ENCODE measurements around the gene MCF2. TPM values are rescaled to one million over a fixed set of nuclear protein-coding genes. Genes with fewer than 3 reads are reported as not detected.

Gene MCF2
- polyA plus RNA-seq, 1 of the 3 experiments (the other 2 are of a cell fraction): 0.05 TPM

DNA sequence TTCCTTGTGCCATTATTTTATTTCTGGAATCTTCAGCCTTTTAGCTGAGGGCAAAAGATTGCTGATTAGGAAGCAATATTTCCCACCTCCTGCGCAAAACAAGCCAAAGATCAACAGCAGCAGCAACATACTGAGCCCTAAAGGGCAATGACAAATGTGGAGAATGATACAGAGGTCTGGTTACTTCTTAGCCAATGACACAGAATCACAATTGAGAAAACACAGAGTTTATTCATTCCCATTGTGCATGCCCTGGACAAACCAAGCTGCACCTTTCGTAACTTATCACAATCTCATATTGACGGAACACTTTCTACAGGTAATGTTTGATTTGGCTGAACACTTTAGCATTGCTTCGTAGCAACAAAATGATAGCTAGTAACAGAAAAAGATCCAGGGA lies 164.0 kb downstream of the MCF2 start:
- DNase-seq: no peak
- CTCF ChIA-PET: no interaction called here
- Histone ChIP-seq H2AFZ (ENCODE audit: low read depth) (no peak overlapping the region), H3K27ac (ENCODE audit: low read depth in 2 of 2, low read length in 1 of 2) (no peak overlapping the region), H3K36me3 (replicated peaks in 1 of 2; ENCODE audit: control insufficient read depth in 1 of 2, insufficient read depth in 2 of 2, low read length in 1 of 2) (no peaks in the 10 kb centered on the region), H3K9me3 (no peaks in the 10 kb centered on the region), H3K27me3 (ENCODE audit: insufficient read depth) (no peaks in the 10 kb centered on the region), H3K4me2 (no peak overlapping the region), H3K9ac (no peak overlapping the region), H3K9me2 (no peaks in the 10 kb centered on the region), H3K79me2 (ENCODE audit: insufficient read depth) (no peaks in the 10 kb centered on the region), H3K4me3 (ENCODE audit: low read depth in 2 of 2, low read length in 1 of 2) (no peak overlapping the region), H3K4me1 (ENCODE audit: control insufficient read depth in 1 of 2, insufficient read depth in 2 of 2, low read depth in 1 of 2, low read length in 1 of 2) (no peaks in the 10 kb centered on the region), H3F3A (replicated peaks; ENCODE audit: insufficient read depth) (no peaks in the 10 kb centered on the region), H4K20me1 (ENCODE audit: insufficient read depth) (no peaks in the 10 kb centered on the region)
- POLR2A ChIA-PET: no interaction called here
- TF ChIP-seq SMC3 (IDR thresholded peaks at IDR 0.05; ENCODE audit: low read depth, low read length) (no peak), MAX (IDR thresholded peaks at IDR 0.05; ENCODE audit: low read depth) (no peak), MXI1 (IDR thresholded peaks at IDR 0.05; ENCODE audit: low read depth, low read length) (no peak), YY1 (IDR thresholded peaks at IDR 0.05; ENCODE audit: low read depth) (no peak), FOXJ3 (CRISPR knock-in tag; IDR thresholded peaks at IDR 0.05) (no peak), FOXM1 (IDR thresholded peaks at IDR 0.05; ENCODE audit: low read depth) (no peak)
- WGBS (ENCODE audit: low lambda C conversion rate): 10% methylated on average over 4 of the region's 4 CpGs

- ChIA-PET POLR2A (no interaction called here), CTCF (interaction anchor here (1.7 kb wide), 1 partner anchor 17 kb away, joined by 5 read pairs; no protein-coding TSS in a partner anchor)
- Histone ChIP-seq H3K4me3 (ENCODE audit: low read depth in 2 of 2, low read length in 1 of 2) (no peak overlapping the region), H3K9me2 (no peaks in the 10 kb centered on the region), H3K4me1 (ENCODE audit: control insufficient read depth in 1 of 2, insufficient read depth in 2 of 2, low read depth in 1 of 2, low read length in 1 of 2) (no peaks in the 10 kb centered on the region), H3K4me2 (no peak overlapping the region), H3K79me2 (ENCODE audit: insufficient read depth) (no peaks in the 10 kb centered on the region), H3F3A (replicated peaks; ENCODE audit: insufficient read depth) (no peaks in the 10 kb centered on the region), H3K27me3 (ENCODE audit: insufficient read depth) (no peaks in the 10 kb centered on the region), H2AFZ (ENCODE audit: low read depth) (no peak overlapping the region), H3K36me3 (replicated peaks in 1 of 2; ENCODE audit: control insufficient read depth in 1 of 2, insufficient read depth in 2 of 2, low read length in 1 of 2) (no peaks in the 10 kb centered on the region), H3K27ac (ENCODE audit: low read depth in 2 of 2, low read length in 1 of 2) (no peak overlapping the region), H3K9me3 (no peaks in the 10 kb centered on the region), H3K9ac (no peak overlapping the region), H4K20me1 (ENCODE audit: insufficient read depth) (no peaks in the 10 kb centered on the region)
- no peak for DNase-seq
- TF ChIP-seq GABPA (IDR thresholded peaks at IDR 0.05; ENCODE audit: low read depth) (no peak), NRF1 (IDR thresholded peaks at IDR 0.05; ENCODE audit: low read depth, low read length) (no peak), SIN3A (IDR thresholded peaks at IDR 0.05; ENCODE audit: borderline replicate concordance, low read depth, low read length) (no peak), GATA2 (CRISPR knock-in tag; IDR thresholded peaks at IDR 0.05) (no peak), TAF1 (IDR thresholded peaks at IDR 0.05; ENCODE audit: borderline replicate concordance, low read depth, low read length) (no peak), FOXM1 (IDR thresholded peaks at IDR 0.05; ENCODE audit: low read depth) (no peak), MEF2A (IDR thresholded peaks at IDR 0.05; ENCODE audit: borderline replicate concordance, low read depth) (no peak), CHD2 (IDR thresholded peaks at IDR 0.05; ENCODE audit: low read length, partially characterized antibody) (no peak), FOXJ3 (CRISPR knock-in tag; IDR thresholded peaks at IDR 0.05) (no peak), SMC3 (IDR thresholded peaks at IDR 0.05; ENCODE audit: low read depth, low read length) (no peak), REST (IDR thresholded peaks at IDR 0.05; ENCODE audit: low read depth, low read length) (no peak), TEAD4 (IDR thresholded peaks at IDR 0.05; ENCODE audit: borderline replicate concordance, insufficient read depth) (no peak), EZH2phosphoT487 (IDR thresholded peaks at IDR 0.05; ENCODE audit: borderline replicate concordance, low read depth) (no peak)
- TF ChIP-seq, protein P1, sequence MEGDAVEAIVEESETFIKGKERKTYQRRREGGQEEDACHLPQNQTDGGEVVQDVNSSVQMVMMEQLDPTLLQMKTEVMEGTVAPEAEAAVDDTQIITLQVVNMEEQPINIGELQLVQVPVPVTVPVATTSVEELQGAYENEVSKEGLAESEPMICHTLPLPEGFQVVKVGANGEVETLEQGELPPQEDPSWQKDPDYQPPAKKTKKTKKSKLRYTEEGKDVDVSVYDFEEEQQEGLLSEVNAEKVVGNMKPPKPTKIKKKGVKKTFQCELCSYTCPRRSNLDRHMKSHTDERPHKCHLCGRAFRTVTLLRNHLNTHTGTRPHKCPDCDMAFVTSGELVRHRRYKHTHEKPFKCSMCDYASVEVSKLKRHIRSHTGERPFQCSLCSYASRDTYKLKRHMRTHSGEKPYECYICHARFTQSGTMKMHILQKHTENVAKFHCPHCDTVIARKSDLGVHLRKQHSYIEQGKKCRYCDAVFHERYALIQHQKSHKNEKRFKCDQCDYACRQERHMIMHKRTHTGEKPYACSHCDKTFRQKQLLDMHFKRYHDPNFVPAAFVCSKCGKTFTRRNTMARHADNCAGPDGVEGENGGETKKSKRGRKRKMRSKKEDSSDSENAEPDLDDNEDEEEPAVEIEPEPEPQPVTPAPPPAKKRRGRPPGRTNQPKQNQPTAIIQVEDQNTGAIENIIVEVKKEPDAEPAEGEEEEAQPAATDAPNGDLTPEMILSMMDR (IDR thresholded peaks at IDR 0.05): no peak
- TF ChIP-seq, protein P2, sequence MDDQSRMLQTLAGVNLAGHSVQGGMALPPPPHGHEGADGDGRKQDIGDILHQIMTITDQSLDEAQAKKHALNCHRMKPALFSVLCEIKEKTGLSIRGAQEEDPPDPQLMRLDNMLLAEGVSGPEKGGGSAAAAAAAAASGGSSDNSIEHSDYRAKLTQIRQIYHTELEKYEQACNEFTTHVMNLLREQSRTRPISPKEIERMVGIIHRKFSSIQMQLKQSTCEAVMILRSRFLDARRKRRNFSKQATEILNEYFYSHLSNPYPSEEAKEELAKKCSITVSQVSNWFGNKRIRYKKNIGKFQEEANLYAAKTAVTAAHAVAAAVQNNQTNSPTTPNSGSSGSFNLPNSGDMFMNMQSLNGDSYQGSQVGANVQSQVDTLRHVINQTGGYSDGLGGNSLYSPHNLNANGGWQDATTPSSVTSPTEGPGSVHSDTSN (IDR thresholded peaks at IDR 0.05): no peak
- 0% methylated on average over 1 of the region's 1 CpG for WGBS (ENCODE audit: low lambda C conversion rate)
Observed at GRCh38 chrX:139542652-139543051, 165.3 kb downstream of the MCF2 start.
